Measurements from ENCODE around the gene TMEM120B.

DNA sequence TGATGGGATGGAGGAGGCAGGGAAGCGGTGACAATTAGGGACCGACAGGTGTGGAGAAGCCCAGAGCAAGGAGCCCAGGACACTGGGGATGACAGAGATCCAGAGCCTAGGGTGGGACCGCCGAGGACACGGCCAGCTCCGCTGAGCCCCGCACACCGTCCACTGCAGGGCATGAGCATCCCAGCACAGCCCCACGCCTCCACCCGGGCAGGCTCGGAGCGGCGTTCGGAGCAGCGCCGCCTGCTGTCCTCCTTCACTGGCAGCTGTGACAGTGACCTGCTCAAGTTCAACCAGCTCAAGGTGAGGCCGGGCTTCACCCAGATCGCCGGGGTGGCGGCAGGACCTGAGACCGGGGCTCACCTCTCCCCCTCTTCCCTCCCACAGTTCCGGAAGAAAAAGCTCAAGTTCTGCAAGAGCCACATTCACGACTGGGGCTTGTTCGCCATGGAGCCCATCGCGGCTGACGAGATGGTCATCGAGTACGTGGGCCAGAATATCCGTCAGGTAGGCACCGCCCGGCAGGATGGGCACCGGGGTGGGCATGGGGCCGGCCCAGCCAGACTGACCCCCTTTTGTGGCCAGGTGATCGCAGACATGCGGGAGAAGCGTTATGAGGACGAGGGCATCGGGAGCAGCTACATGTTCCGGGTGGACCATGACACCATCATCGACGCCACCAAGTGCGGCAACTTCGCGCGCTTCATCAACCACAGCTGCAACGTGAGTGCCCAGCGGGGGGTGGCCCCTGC is 115.0 kb downstream of the TMEM120B start:
- TF ChIP-seq, protein P1, sequence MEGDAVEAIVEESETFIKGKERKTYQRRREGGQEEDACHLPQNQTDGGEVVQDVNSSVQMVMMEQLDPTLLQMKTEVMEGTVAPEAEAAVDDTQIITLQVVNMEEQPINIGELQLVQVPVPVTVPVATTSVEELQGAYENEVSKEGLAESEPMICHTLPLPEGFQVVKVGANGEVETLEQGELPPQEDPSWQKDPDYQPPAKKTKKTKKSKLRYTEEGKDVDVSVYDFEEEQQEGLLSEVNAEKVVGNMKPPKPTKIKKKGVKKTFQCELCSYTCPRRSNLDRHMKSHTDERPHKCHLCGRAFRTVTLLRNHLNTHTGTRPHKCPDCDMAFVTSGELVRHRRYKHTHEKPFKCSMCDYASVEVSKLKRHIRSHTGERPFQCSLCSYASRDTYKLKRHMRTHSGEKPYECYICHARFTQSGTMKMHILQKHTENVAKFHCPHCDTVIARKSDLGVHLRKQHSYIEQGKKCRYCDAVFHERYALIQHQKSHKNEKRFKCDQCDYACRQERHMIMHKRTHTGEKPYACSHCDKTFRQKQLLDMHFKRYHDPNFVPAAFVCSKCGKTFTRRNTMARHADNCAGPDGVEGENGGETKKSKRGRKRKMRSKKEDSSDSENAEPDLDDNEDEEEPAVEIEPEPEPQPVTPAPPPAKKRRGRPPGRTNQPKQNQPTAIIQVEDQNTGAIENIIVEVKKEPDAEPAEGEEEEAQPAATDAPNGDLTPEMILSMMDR (IDR thresholded peaks at IDR 0.05; ENCODE audit: borderline replicate concordance, extremely low read depth, low read length, poor library complexity, severe bottlenecking): no peak
- TF ChIP-seq EZH2 (IDR thresholded peaks at IDR 0.05; ENCODE audit: borderline replicate concordance, low read depth, low read length, severe bottlenecking): no peak

Measured in DND-41 (cell line).